ENCODE data around the gene TANGO2.

The TANGO2 gene

GRCh38 chr22:20017622-20017958 is 3.3 kb upstream of the TANGO2 start:
- H3K27ac ChIP-seq (ENCODE audit: low read depth, low read length), result no peak overlapping the region
- H2BK15ac ChIP-seq (replicated peaks; ENCODE audit: low read depth), result no peak overlapping the region
- H2BK5ac ChIP-seq (ENCODE audit: low read length), result no peak overlapping the region
- H3K4ac ChIP-seq (ENCODE audit: low read depth, low read length), result no peak overlapping the region
- H4K5ac ChIP-seq (ENCODE audit: low read length), result no peak overlapping the region
- peaks cover 10% of the 10 kb centered on the region for H3K27me3 ChIP-seq (ENCODE audit: insufficient read depth, low read length, poor library complexity)
- H3K23ac ChIP-seq (ENCODE audit: low read length), result no peak overlapping the region
- no peak overlapping the region for H3K4me2 ChIP-seq (ENCODE audit: low read length)
- H3K36me3 ChIP-seq (ENCODE audit: control insufficient read depth, insufficient read depth, low read length), result no peaks in the 10 kb centered on the region
- no peak overlapping the region for H3K4me3 ChIP-seq (ENCODE audit: low read length)
- H3K9ac ChIP-seq (ENCODE audit: low read length), result no peak overlapping the region
- no peaks in the 10 kb centered on the region for H3K79me2 ChIP-seq (ENCODE audit: control insufficient read depth, insufficient read depth, low read length)
- no peak overlapping the region for H2BK120ac ChIP-seq (ENCODE audit: low read depth, low read length)
- H2AK5ac ChIP-seq (ENCODE audit: low read length), result no peak overlapping the region
- H3K79me1 ChIP-seq (ENCODE audit: low read length), result no peaks in the 10 kb centered on the region
- H3K18ac ChIP-seq (ENCODE audit: low read length), result no peak overlapping the region
- DNase-seq, result no peak
- H3K56ac ChIP-seq (ENCODE audit: low read length), result peak overlapping the region; percentile 10
- H3K4me1 ChIP-seq (ENCODE audit: control insufficient read depth, low read depth, low read length), result peaks cover 2% of the 10 kb centered on the region
- no CpG with 5 or more reads among the region's 9 CpGs for WGBS (ENCODE audit: extremely low coverage, insufficient coverage, low lambda C conversion rate)
- H4K8ac ChIP-seq (ENCODE audit: low read depth, low read length), result no peak overlapping the region

- Histone ChIP-seq H3K56ac (ENCODE audit: low read length) (no peak overlapping the region), H3K4ac (ENCODE audit: low read depth, low read length) (no peak overlapping the region), H2BK5ac (ENCODE audit: low read length) (no peak overlapping the region), H3K18ac (ENCODE audit: low read length) (no peak overlapping the region), H2BK120ac (ENCODE audit: low read depth, low read length) (no peak overlapping the region), H4K8ac (ENCODE audit: low read depth, low read length) (no peak overlapping the region), H3K79me1 (ENCODE audit: low read length) (no peaks in the 10 kb centered on the region), H3K79me2 (ENCODE audit: control insufficient read depth, insufficient read depth, low read length) (no peaks in the 10 kb centered on the region), H3K23ac (ENCODE audit: low read length) (no peak overlapping the region), H4K5ac (ENCODE audit: low read length) (no peak overlapping the region), H3K4me3 (ENCODE audit: low read length) (no peak overlapping the region), H3K4me2 (ENCODE audit: low read length) (no peak overlapping the region), H3K27me3 (ENCODE audit: insufficient read depth, low read length, poor library complexity) (peaks cover 10% of the 10 kb centered on the region), H3K36me3 (ENCODE audit: control insufficient read depth, insufficient read depth, low read length) (no peaks in the 10 kb centered on the region), H3K4me1 (ENCODE audit: control insufficient read depth, low read depth, low read length) (peaks cover 2% of the 10 kb centered on the region), H2BK15ac (replicated peaks; ENCODE audit: low read depth) (no peak overlapping the region), H3K9ac (ENCODE audit: low read length) (no peak overlapping the region), H3K27ac (ENCODE audit: low read depth, low read length) (no peak overlapping the region), H2AK5ac (ENCODE audit: low read length) (no peak overlapping the region)
- no CpG with 5 or more reads among the region's 5 CpGs for WGBS (ENCODE audit: extremely low coverage, insufficient coverage, low lambda C conversion rate)
- no peak for DNase-seq
These were observed 2.9 kb upstream of the TANGO2 start for GRCh38 chr22:20018001-20018400.

GRCh38 chr22:20019661-20020532 is 1.0 kb upstream of the TANGO2 start:
- Histone ChIP-seq H3K36me3 (ENCODE audit: control insufficient read depth, insufficient read depth, low read length) (no peaks in the 10 kb centered on the region), H2AK5ac (ENCODE audit: low read length) (no peak overlapping the region), H3K27ac (ENCODE audit: low read depth, low read length) (no peak overlapping the region), H3K23ac (ENCODE audit: low read length) (no peak overlapping the region), H3K9ac (ENCODE audit: low read length) (no peak overlapping the region), H4K5ac (ENCODE audit: low read length) (no peak overlapping the region), H2BK15ac (replicated peaks; ENCODE audit: low read depth) (no peak overlapping the region), H2BK120ac (ENCODE audit: low read depth, low read length) (no peak overlapping the region), H3K4me2 (ENCODE audit: low read length) (no peak overlapping the region), H3K56ac (ENCODE audit: low read length) (peak overlapping the region; percentile 96), H3K4me3 (ENCODE audit: low read length) (no peak overlapping the region), H3K4me1 (ENCODE audit: control insufficient read depth, low read depth, low read length) (peaks cover 2% of the 10 kb centered on the region), H3K4ac (ENCODE audit: low read depth, low read length) (no peak overlapping the region), H3K18ac (ENCODE audit: low read length) (no peak overlapping the region), H2BK5ac (ENCODE audit: low read length) (no peak overlapping the region), H3K27me3 (ENCODE audit: insufficient read depth, low read length, poor library complexity) (peaks cover 10% of the 10 kb centered on the region), H4K8ac (ENCODE audit: low read depth, low read length) (no peak overlapping the region), H3K79me1 (ENCODE audit: low read length) (no peaks in the 10 kb centered on the region), H3K79me2 (ENCODE audit: control insufficient read depth, insufficient read depth, low read length) (no peaks in the 10 kb centered on the region)
- WGBS (ENCODE audit: extremely low coverage, insufficient coverage, low lambda C conversion rate), result no CpG with 5 or more reads among the region's 8 CpGs
- DNase-seq, result no peak

- Histone ChIP-seq H3K23ac (ENCODE audit: low read length) (no peak overlapping the region), H3K9ac (ENCODE audit: low read length) (peak overlapping the region; percentile 76), H3K79me2 (ENCODE audit: control insufficient read depth, insufficient read depth, low read length) (no peaks in the 10 kb centered on the region), H2AK5ac (ENCODE audit: low read length) (no peak overlapping the region), H3K27ac (ENCODE audit: low read depth, low read length) (no peak overlapping the region), H2BK120ac (ENCODE audit: low read depth, low read length) (no peak overlapping the region), H3K18ac (ENCODE audit: low read length) (peak overlapping the region; percentile 72), H3K79me1 (ENCODE audit: low read length) (peaks cover 2% of the 10 kb centered on the region), H2BK15ac (replicated peaks; ENCODE audit: low read depth) (no peak overlapping the region), H3K4me2 (ENCODE audit: low read length) (peak overlapping the region; percentile 55), H3K4me1 (ENCODE audit: control insufficient read depth, low read depth, low read length) (peaks cover 2% of the 10 kb centered on the region), H3K36me3 (ENCODE audit: control insufficient read depth, insufficient read depth, low read length) (no peaks in the 10 kb centered on the region), H3K27me3 (ENCODE audit: insufficient read depth, low read length, poor library complexity) (peaks cover 10% of the 10 kb centered on the region), H3K4me3 (ENCODE audit: low read length) (peak overlapping the region; percentile 50), H2BK5ac (ENCODE audit: low read length) (no peak overlapping the region), H3K4ac (ENCODE audit: low read depth, low read length) (no peak overlapping the region), H4K5ac (ENCODE audit: low read length) (no peak overlapping the region), H3K56ac (ENCODE audit: low read length) (peak overlapping the region; percentile 79), H4K8ac (ENCODE audit: low read depth, low read length) (no peak overlapping the region)
- no CpG with 5 or more reads among the region's 36 CpGs for WGBS (ENCODE audit: extremely low coverage, insufficient coverage, low lambda C conversion rate)
- no peak for DNase-seq
These were observed 579 bp downstream of the TANGO2 start for GRCh38 chr22:20021196-20022181.

- DNase-seq, result no peak
- H4K5ac ChIP-seq (ENCODE audit: low read length), result no peak overlapping the region
These were observed 1.5 kb downstream of the TANGO2 start for GRCh38 chr22:20022231-20022977.

More at GRCh38 chr22:20022231-20022977, 1.5 kb downstream of the TANGO2 start:
- H3K79me2 ChIP-seq (ENCODE audit: control insufficient read depth, insufficient read depth, low read length), result no peaks in the 10 kb centered on the region
- peaks cover 2% of the 10 kb centered on the region for H3K4me1 ChIP-seq (ENCODE audit: control insufficient read depth, low read depth, low read length)
- H3K79me1 ChIP-seq (ENCODE audit: low read length), result peaks cover 2% of the 10 kb centered on the region
- no peak overlapping the region for H3K18ac ChIP-seq (ENCODE audit: low read length)
- no peak overlapping the region for H3K56ac ChIP-seq (ENCODE audit: low read length)
- H2AK5ac ChIP-seq (ENCODE audit: low read length), result no peak overlapping the region
- no peak overlapping the region for H3K9ac ChIP-seq (ENCODE audit: low read length)
- no CpG with 5 or more reads among the region's 11 CpGs for WGBS (ENCODE audit: extremely low coverage, insufficient coverage, low lambda C conversion rate)
- no peak overlapping the region for H2BK120ac ChIP-seq (ENCODE audit: low read depth, low read length)
- no peak overlapping the region for H3K4me3 ChIP-seq (ENCODE audit: low read length)
- no peak overlapping the region for H2BK15ac ChIP-seq (replicated peaks; ENCODE audit: low read depth)
- no peak overlapping the region for H3K4me2 ChIP-seq (ENCODE audit: low read length)
- no peak overlapping the region for H3K4ac ChIP-seq (ENCODE audit: low read depth, low read length)
- no peak overlapping the region for H4K8ac ChIP-seq (ENCODE audit: low read depth, low read length)
- peaks cover 10% of the 10 kb centered on the region for H3K27me3 ChIP-seq (ENCODE audit: insufficient read depth, low read length, poor library complexity)
- H3K27ac ChIP-seq (ENCODE audit: low read depth, low read length), result no peak overlapping the region
- peak overlapping the region; percentile 54 for H3K23ac ChIP-seq (ENCODE audit: low read length)
- H2BK5ac ChIP-seq (ENCODE audit: low read length), result no peak overlapping the region
- H3K36me3 ChIP-seq (ENCODE audit: control insufficient read depth, insufficient read depth, low read length), result no peaks in the 10 kb centered on the region
